ENCODE data around the gene F10.

DNA sequence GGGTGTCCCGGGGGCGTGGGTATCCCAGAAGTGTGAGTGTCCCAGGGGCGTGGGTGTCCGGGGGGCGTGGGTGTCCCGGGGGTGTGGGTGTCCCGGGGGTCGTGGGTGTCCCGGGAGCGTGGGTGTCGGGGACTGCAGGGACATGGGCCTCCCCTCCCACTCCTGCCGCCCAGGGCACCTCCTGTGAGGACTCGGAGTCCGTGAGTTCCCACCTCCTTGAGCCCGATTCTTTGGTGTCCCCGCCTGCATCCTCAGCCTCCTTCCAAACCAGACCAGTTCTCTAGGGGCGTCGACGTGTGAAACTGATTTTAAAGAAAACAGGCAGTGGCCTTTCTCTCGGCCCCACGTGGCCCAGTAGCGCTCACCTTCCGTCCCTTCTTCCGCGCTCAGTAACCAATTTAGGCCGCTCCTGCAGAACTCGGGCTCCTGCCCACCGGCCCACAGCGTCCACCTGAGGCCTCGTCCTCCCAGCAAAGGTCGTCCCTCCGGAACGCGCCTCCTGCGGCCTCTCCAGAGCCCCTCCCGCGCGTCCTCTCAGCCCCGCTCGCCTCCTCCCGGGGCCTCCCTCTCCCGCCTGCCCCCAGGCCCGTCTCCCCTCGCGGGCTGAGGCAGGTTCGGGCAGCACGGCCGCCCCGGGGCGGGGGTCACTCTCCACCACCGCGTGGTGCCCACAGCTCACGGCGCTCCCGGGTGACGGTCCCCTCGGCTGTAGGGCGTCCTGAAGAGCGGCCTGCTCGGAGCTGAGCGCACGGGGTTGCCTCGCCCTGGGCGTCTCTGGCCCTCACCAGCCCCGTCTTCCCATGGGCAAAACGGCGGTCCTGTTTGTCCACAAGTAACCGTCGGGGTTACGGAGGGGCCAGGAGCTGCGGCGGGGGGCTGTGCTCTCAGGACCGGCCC lies 13.2 kb upstream of the F10 start:
- TF ChIP-seq, protein P1, sequence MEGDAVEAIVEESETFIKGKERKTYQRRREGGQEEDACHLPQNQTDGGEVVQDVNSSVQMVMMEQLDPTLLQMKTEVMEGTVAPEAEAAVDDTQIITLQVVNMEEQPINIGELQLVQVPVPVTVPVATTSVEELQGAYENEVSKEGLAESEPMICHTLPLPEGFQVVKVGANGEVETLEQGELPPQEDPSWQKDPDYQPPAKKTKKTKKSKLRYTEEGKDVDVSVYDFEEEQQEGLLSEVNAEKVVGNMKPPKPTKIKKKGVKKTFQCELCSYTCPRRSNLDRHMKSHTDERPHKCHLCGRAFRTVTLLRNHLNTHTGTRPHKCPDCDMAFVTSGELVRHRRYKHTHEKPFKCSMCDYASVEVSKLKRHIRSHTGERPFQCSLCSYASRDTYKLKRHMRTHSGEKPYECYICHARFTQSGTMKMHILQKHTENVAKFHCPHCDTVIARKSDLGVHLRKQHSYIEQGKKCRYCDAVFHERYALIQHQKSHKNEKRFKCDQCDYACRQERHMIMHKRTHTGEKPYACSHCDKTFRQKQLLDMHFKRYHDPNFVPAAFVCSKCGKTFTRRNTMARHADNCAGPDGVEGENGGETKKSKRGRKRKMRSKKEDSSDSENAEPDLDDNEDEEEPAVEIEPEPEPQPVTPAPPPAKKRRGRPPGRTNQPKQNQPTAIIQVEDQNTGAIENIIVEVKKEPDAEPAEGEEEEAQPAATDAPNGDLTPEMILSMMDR (IDR thresholded peaks at IDR 0.05), result no peak
- TF ChIP-seq YY1 (IDR thresholded peaks at IDR 0.05; ENCODE audit: low read depth), result no peak
- TF ChIP-seq FOXJ3 (CRISPR knock-in tag; IDR thresholded peaks at IDR 0.05), result no peak
- no peak for TF ChIP-seq EZH2phosphoT487 (IDR thresholded peaks at IDR 0.05; ENCODE audit: borderline replicate concordance, low read depth)
- TF ChIP-seq RCOR1 (IDR thresholded peaks at IDR 0.05; ENCODE audit: low read length), result no peak
- TF ChIP-seq, protein P2, sequence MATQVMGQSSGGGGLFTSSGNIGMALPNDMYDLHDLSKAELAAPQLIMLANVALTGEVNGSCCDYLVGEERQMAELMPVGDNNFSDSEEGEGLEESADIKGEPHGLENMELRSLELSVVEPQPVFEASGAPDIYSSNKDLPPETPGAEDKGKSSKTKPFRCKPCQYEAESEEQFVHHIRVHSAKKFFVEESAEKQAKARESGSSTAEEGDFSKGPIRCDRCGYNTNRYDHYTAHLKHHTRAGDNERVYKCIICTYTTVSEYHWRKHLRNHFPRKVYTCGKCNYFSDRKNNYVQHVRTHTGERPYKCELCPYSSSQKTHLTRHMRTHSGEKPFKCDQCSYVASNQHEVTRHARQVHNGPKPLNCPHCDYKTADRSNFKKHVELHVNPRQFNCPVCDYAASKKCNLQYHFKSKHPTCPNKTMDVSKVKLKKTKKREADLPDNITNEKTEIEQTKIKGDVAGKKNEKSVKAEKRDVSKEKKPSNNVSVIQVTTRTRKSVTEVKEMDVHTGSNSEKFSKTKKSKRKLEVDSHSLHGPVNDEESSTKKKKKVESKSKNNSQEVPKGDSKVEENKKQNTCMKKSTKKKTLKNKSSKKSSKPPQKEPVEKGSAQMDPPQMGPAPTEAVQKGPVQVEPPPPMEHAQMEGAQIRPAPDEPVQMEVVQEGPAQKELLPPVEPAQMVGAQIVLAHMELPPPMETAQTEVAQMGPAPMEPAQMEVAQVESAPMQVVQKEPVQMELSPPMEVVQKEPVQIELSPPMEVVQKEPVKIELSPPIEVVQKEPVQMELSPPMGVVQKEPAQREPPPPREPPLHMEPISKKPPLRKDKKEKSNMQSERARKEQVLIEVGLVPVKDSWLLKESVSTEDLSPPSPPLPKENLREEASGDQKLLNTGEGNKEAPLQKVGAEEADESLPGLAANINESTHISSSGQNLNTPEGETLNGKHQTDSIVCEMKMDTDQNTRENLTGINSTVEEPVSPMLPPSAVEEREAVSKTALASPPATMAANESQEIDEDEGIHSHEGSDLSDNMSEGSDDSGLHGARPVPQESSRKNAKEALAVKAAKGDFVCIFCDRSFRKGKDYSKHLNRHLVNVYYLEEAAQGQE (IDR thresholded peaks at IDR 0.05; ENCODE audit: low read depth, low read length), result no peak
- no peak for TF ChIP-seq NFIC (IDR thresholded peaks at IDR 0.05; ENCODE audit: borderline replicate concordance)
- TF ChIP-seq MEF2A (IDR thresholded peaks at IDR 0.05; ENCODE audit: borderline replicate concordance, low read depth), result no peak
- no peak for TF ChIP-seq GATA2 (CRISPR knock-in tag; IDR thresholded peaks at IDR 0.05)
- TF ChIP-seq FOSL2 (IDR thresholded peaks at IDR 0.05; ENCODE audit: borderline replicate concordance, low read depth), result no peak
